Daoy (cell line): Measurements from ENCODE around the gene SEMA5A. TPM values are rescaled to one million over a fixed set of nuclear protein-coding genes. Genes with fewer than 3 reads are reported as not detected.
A peak's percentile ranks its signal among the peaks of the same experiment; 100 is the strongest.

Experiments used
- DNase-seq: peaks from one replicate; pipeline ENCODE4 v3.0.0-alpha.2; 2015; ENCODE audit warnings: low read depth
- total RNA-seq: library from RNA; depleted of rRNA; stranded (reverse); fragments of >200 nt; shearing (Covaris generic); gene quantifications from 2 replicates; pipeline ENCODE4 v1.2.3, GENCODE V29; 2014

SEMA5A gene
- total RNA-seq, 1 experiment from 2014 or later: 0.23 TPM

GRCh38 chr5:9547122-9547947 is 1.5 kb upstream of the SEMA5A start:
- DNase-seq: peak; percentile 43

GRCh38 chr5:9545136-9545991 is 511 bp downstream of the SEMA5A start:
- DNase-seq: no peak

DNA sequence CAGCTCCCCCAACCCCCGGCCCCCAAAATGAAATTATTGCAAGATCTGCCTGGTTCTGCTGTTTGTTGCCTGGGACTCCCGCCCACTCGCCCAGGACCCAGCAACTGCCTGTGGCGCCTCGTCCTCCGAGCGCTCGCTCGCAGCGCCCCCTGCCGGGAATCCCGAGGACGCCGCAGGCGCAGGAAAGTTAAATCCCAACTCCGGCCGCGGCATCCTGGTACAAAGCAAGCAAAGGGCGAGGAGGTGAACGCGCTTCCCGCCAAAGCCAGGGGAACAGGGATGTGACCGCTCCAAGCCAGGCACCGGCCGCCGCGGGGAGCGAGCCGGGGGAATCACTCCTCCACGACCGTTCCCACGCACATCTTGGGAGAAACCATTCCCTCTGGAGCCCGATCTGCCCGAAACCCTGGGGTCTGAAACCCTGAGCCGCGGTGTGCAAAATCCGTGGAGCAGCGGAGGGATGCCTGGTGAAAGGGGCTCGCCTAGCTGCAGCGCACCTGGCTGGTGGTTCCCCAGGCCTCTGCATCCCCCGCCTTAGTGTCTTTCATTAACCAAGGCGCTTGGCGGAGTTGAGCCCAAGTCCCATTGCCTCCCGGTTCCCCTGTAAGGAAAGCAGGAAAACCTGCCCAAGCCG is 1.3 kb downstream of the SEMA5A start:
- peak; percentile 82 for DNase-seq

GRCh38 chr5:9544056-9544455 is 1.8 kb downstream of the SEMA5A start:
- DNase-seq: no peak

DNA sequence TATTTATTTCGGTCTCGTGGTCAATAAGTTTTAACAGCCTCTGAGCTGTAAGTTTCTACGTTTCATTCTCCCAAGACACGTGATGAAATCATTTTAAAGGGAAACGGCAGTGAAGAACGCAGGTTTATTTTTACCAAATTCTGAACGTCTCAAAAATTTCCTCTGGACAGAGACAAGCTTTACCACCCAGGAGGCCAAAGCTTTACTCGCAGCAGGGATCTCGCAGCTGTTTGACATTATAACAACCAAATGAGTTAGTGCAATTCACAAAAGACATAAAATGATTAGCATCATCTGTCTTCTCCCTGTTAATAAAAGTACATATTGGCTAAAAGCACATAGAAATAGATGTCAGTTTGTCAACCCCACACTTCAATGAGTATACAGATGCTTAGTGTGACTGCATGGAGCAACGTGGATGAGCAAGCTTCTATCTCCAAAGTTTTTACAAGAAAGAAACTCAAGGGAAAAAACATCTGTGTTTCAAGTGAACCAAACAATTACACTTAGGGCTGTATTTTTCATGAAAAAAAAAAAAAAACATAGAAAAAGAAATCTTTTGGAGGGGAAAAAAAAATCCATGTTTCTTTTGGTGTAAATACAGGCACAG is 2.5 kb downstream of the SEMA5A start:
- no peak for DNase-seq

DNA sequence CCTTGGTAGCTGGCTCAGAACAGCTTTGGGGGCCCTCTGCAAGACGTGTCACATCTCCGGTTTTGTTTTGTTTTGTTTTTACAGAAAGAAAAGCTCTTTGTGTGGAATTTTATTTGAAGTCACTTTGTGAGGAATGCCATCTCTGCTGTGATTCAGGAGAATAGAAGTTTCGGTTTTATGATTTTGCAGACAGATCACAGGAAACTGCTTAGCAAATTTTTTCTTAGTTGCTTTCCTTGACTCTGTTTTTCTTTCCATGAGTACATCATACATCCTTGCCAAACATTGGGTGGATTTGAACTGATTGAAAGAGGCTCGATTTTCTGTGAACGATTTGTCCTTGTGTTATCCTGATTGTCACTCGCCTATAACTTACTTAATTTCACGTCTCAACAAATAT is 5.1 kb downstream of the SEMA5A start:
- no peak for DNase-seq

GRCh38 chr5:9538504-9538903 is 7.4 kb downstream of the SEMA5A start:
- DNase-seq: no peak

DNA sequence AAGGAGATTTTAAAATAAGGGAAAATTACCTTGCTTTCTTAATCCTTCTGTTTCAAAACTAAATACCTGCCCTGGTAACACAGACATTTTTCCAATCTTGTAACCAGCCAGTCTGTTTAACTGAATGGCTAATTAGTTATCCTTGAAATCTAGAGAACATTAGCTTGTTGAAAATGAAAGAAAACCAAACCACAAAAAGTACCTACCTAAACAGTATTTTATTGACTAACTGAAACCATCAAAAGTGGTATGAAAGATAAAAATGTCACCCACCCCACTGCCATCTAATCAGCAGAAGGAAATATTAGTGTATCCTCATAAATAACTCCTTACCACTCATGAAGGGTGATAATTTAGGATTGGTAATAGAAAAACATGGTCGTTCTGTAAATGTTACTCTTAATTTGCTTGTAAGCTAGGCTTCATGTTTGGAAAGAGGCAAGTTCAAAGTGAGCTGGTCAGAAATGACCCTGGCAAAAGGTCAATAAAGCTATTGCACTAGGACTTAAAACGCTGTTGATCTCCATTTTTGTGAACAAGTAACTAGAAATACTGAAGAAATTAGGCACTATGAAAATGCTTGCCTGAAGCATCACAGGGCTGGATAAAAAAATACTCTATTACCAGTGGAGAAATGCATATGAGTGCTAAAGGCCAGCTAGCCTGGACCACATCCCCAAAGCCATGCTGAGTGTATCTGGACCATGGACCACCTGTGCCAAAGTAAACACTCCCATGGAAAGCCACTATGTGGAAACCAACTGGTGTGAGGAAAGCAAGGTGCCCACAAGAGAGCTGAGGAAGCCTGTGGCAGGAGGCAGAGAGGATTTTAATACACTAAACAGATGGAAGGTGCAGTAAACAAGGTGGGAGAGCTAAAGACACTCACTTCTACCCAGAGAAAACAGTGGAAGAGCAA is 8.4 kb downstream of the SEMA5A start:
- DNase-seq: no peak

DNA sequence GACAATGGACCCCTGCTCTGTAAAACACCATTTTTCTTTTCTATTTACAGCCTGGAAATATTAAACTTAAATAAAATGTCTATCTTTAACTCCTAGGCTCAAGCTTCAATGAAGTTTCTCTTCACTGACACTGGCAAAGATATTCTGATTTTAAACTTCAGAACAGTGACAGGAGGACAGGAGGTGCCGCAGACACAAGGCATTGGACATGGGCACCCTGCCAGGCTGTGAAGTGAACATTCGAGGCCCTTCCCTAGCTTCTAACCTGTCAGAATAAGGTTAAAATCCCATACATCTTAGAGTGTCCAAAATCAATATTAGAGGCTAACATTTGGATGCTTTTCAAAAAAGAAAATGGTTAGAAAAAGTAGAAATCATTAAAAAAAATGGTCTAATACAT is 9.2 kb downstream of the SEMA5A start:
- no peak for DNase-seq

DNA sequence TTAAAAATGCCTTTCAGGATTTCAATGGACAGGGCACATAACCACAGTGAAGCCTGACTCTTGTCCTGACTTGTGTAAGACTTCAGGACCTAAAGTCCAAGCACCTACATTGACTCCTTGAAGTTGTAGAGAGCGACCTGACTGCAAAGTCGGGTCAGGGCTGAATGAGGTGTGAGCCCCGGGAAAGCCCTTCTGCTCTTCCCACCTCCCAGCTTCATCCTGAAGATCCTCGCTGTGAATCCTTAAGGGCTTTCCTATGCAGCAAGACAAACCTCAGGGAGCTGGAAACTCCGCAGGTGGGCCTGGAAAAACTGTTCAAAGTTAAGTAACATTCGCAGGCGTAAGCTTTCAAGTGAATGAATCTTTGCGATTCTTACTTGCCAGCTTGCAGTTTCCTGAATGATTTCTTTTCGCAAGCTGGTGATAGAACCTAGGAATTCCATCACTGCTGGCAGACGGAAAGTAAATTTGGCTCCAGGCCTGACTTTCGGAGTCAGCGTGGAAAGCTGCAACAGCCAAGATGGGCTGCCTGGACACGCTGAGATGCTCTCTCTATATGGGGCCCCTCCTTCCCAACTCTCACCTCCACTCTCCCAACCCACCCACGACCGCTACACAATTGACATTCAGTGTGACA is 10.9 kb downstream of the SEMA5A start:
- DNase-seq: no peak

GRCh38 chr5:9533562-9534364 is 12.1 kb downstream of the SEMA5A start:
- no peak for DNase-seq

DNA sequence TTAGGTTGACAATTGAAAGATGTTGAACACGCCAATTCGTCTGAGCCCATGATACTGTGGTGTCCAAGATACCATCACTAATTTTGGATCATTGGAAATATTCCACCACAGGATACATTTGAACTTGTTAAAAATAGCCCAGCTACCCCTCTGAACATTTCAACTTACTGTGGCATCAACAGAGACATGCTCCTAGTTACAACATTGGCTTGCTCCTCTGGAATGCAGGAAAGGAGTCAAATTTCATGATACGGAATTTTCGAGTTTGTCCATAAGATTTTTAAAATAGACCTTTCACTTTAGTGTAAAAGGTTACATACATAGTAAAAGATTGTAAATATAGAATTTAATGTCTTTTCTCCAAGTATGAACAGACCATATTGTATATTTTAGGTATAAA is 12.8 kb downstream of the SEMA5A start:
- no peak for DNase-seq

- no peak for DNase-seq
Observed at GRCh38 chr5:9529513-9529912, 16.4 kb downstream of the SEMA5A start.

GRCh38 chr5:9529041-9529480 is 16.8 kb downstream of the SEMA5A start:
- DNase-seq: no peak

GRCh38 chr5:9524941-9525340 is 20.9 kb downstream of the SEMA5A start:
- DNase-seq: no peak

DNA sequence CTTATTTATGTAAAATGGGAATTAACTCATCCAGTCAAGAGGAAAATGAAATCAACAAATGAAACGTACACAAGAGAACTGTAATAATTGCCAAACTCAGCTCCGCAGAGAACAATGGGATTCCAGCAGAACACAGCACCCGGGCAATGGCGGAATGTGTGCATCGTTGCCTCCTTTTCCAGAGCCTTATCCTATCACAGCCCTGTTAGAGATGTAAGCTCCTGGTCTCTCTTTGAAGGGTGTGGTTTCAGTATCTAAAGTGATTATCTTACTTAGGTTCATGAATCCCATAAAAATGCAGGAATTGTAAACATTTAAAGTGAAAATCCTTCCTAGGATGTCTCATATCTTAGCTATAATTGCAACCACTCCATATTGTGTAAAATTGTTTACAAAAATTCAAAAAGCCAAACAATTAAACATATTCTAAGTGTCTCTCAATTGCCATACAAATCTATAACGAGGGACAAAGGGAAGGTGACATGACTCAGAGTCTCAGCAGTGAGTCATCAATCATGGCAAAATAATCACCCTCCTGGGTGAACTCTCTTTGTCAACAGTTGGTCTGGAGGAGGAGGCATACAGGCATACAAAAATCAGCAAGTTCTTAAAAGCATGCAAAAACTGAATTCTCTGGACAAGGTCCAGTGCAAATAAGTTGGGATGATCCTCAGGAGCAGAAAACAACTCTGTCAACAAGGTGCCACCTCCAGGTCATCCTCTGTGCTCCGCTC is 22.6 kb downstream of the SEMA5A start:
- no peak for DNase-seq

DNA sequence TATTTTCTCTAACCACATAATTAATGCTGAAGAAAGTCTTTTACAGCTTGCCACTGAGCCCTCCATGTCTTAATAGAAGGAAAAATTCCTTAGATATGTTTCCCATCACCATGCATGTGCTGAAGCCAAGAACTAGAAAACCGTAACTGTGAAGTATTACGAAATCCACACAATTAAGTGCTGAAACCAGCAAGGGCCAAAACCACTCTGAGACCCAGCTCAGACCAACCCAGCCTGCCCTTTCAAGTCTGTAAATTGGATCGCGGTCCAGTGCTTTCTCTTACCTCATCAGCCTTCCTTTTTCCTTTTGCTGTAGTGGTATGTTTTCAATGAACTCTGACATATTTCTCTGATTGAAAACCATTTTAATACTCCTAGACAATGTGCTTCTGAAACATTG is 26.3 kb downstream of the SEMA5A start:
- no peak for DNase-seq

- no peak for DNase-seq
Observed at GRCh38 chr5:9516591-9516990, 29.3 kb downstream of the SEMA5A start.

- DNase-seq: no peak
Observed at GRCh38 chr5:9515436-9515835, 30.4 kb downstream of the SEMA5A start.
